Heart left ventricle (tissue), 16 donors: ENCODE measurements around the gene OR2H2. TPM values are rescaled to one million over a fixed set of nuclear protein-coding genes. Genes with fewer than 3 reads are reported as not detected.

ENCODE experiments used
- ATAC-seq, 4 donors: fragments of 200-7000 bp; cut with Tn5 transposase; one replicate each; pipeline ENCODE4 v1.9.1; 2020 to 2022; ENCODE audit warnings: moderate library complexity in 4 of 4, mild to moderate bottlenecking in 3 of 4, moderate number of reproducible peaks in 1 of 4
- DNase-seq, 5 donors: peaks; one replicate each; pipeline ENCODE4 v3.0.0-alpha.2; 2020
- H3K27ac ChIP-seq, 12 donors: fragments of 200-600 bp; sonication (generic) in 4 of 12; one replicate each; pipeline versions ENCODE4 v1.5.0 to v1.8.0; 2016 to 2022; ENCODE audit warnings: mild to moderate bottlenecking in 2 of 12
- H3K27me3 ChIP-seq, 9 donors: fragments of 200-600 bp; sonication (generic) in 2 of 9; one replicate each; pipeline versions ENCODE4 v1.5.1 to v1.8.0; 2016 to 2022; ENCODE audit warnings: mild to moderate bottlenecking in 3 of 9
- H3K36me3 ChIP-seq, 9 donors: fragments of 200-600 bp; sonication (generic) in 2 of 9; one replicate each; pipeline versions ENCODE4 v1.5.0 to v1.8.0; 2018 to 2022; ENCODE audit warnings: mild to moderate bottlenecking in 2 of 9
- H3K4me1 ChIP-seq, 12 donors: fragments of 200-600 bp; sonication (generic) in 4 of 12; one replicate each; pipeline versions ENCODE4 v1.5.0 to v1.8.0; 2016 to 2022; ENCODE audit warnings: mild to moderate bottlenecking in 3 of 12
- H3K4me3 ChIP-seq, 12 donors: fragments of 200-600 bp; sonication (generic) in 4 of 12; one replicate each; pipeline versions ENCODE4 v1.5.0 to v1.8.0; 2017 to 2022; ENCODE audit warnings: mild to moderate bottlenecking in 9 of 12, moderate library complexity in 4 of 12
- H3K9me3 ChIP-seq, 12 donors: fragments of 200-600 bp; sonication (generic) in 4 of 12; one replicate each; pipeline versions ENCODE4 v1.5.0 to v1.8.0; 2016 to 2022; ENCODE audit warnings: mild to moderate bottlenecking in 1 of 12
- POLR2A ChIP-seq, 2 donors: fragments of 450-650 bp; IDR thresholded peaks; one replicate each; pipeline ENCODE4 v1.6.1; 2017; ENCODE audit warnings: antibody characterized with exemption in 2 of 2, mild to moderate bottlenecking in 2 of 2, moderate library complexity in 2 of 2
- WGBS, 4 donors: extraction: QIAGEN DNeasy Blood & Tissue Kit in 2 of 4; methylation state at CpG; one replicate each; pipeline versions ENCODE4 v1.1.5 to v1.1.7; 2013 to 2018; 5-methylcytosine and 5-hydroxymethylcytosine counted together
- intact Hi-C, 10 donors: fragments of 100-400 bp; cut with DNase I; formaldehyde crosslinking; loops; one replicate each; pipeline versions ENCODE4 v1.11.1 to v1.14.2; 2022
- polyA plus RNA-seq, 2 donors: library from polyadenylated mRNA; stranded (reverse); fragments of 200-250 nt; gene quantifications; one replicate each; pipeline ENCODE4 v1.2.3, GENCODE V29; 2013
- total RNA-seq, 9 donors: library from RNA; depleted of rRNA in 2 of 9; stranded (reverse); fragments of >200 nt in 2 of 9; fragmentation: NEBNext Ultra II Directional in 3 of 9; extraction: Animal tissue kit (Norgen Biotek cat#: 25700) in 3 of 9; gene quantifications; one replicate each; pipeline versions ENCODE4 v1.1.0 to v1.2.4, GENCODE V29; 2016 to 2023
- TF ChIP-seq, protein P1 (sequence below), 12 donors: fragments of 200-600 bp; sonication (generic) in 4 of 12; IDR thresholded peaks; one replicate each; pipeline versions ENCODE4 v1.5.0 to v1.8.0; 2018 to 2022; ENCODE audit warnings: antibody characterized with exemption in 12 of 12, mild to moderate bottlenecking in 5 of 12
- donor health status: ischemic (EF 13 %, LVEDD 7.1; RV severe dilation, severe dysfunction).
- donor health status: healthy with polysubstance abuse.
- donor health status: DM: no; HTN: yes; CAD: no.
- donor health status: DM: no; HTN: no; CAD: no.
- donor health status: ischemic (EF 25% LVEDD 6.9; RV normal size, moderate dysfunction).
- donor health status: ischemic (EF 25% LVEDD 5.7; RV mildly dilated, moderate dysfunction).
- donor health status: healthy.
- donor health status: DM: yes; HTN: yes; CAD: no.
- donor health status: ischemic (EF 35%, LVEDD 5.7; RV mildly dilated, moderate dysfunction).
- donor health status: nonischemic (EF 11% LVEDD 7.7; RV severe dilation, severe dysfunction).
- donor health status: DM: yes; HTN: yes; CAD: no.
- donor health status: PGD.
- donor health status: ischemic (EF 29% LVEDD 5.4; RV normal size, mild dysfunction).
- donor health status: nonischemic (EF 23%, LVEDD 6.1; RV moderate dilation, normal function).

Gene OR2H2
- total and polyA plus RNA-seq, 11 donors = not detected

DNA sequence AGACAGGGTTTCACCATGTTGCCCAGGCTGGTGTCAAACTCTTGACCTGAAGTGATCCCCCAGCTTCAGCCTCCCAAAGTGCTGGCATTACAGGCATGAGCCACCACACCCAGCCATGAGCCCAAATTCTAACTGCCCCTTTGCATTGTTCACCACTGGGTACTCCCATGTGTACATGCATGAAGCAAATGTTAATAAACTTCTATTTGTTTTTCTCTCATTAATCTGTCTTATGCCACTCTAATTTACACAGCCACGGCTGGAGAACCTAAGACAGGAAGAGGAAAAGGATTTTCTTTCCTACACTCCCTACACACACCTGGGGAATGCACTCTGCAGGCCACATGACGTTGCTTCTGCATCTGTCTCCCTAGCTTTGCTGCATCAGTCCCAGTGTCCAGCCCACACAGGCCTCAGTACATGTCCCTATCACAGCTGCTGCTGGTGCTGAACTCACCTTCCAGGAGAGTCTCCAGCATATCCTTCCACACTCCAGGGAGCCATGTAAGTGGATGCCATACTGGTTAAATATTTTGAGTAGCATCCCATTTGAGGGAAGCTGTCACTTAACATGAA is 13.3 kb downstream of the OR2H2 start:
- WGBS, 4 donors = 52 to 68% (median 63%) methylated on average over 2 of the region's 2 CpGs
- DNase-seq = no peak

DNA sequence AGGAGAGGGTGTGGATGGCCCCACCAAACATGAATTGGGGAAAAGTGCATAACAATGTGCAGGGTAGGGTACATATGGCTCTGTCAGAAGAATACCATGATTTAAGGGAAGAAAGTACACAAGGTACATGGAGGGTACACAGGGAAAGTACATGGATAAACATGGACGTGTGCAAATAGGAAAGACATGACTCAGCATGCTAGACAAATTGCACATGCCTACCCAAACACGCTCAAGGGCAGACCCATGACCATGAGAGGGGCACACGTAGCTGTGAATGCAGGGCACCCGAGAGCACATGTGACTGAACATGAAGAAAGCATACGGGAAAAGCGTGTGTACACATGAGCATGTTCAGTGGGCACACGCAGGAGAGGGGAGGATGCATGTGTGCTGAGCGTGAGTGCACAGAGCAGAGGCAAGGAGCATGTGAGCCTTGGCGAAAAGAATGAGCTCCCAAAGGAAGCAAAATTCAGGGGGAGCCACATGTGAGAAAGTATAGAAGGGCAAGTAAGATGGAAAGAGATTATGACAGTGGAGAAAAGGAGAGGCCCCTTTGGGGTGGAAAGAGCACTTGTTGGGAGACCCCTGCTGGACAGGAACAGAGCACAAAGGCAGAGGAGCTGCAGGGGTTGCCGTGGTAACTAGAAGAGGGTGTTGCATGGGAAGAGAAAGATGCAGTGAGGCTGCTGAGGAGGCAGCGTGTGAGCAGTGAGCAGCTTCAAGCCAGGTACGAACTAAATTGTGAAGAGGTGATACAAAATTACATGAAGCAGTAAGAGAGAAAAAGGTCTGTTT is 17.8 kb downstream of the OR2H2 start:
- TF ChIP-seq, protein P1, sequence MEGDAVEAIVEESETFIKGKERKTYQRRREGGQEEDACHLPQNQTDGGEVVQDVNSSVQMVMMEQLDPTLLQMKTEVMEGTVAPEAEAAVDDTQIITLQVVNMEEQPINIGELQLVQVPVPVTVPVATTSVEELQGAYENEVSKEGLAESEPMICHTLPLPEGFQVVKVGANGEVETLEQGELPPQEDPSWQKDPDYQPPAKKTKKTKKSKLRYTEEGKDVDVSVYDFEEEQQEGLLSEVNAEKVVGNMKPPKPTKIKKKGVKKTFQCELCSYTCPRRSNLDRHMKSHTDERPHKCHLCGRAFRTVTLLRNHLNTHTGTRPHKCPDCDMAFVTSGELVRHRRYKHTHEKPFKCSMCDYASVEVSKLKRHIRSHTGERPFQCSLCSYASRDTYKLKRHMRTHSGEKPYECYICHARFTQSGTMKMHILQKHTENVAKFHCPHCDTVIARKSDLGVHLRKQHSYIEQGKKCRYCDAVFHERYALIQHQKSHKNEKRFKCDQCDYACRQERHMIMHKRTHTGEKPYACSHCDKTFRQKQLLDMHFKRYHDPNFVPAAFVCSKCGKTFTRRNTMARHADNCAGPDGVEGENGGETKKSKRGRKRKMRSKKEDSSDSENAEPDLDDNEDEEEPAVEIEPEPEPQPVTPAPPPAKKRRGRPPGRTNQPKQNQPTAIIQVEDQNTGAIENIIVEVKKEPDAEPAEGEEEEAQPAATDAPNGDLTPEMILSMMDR (IDR thresholded peaks at IDR 0.05) = no peak
- no peak for TF ChIP-seq POLR2A (IDR thresholded peaks at IDR 0.05)
- Histone ChIP-seq H3K4me1 (no peaks in the 10 kb centered on the region), H3K4me3 (no peak overlapping the region), H3K27ac (no peak overlapping the region), H3K27me3 (no peaks in the 10 kb centered on the region), H3K36me3 (peaks cover 0 to 61% (median 54%) of the 10 kb centered on the region in 9 donors), H3K9me3 (no peaks in the 10 kb centered on the region)
- DNase-seq (no peak), ATAC-seq (no peak)
- intact Hi-C loops = no loop called here
- 86% methylated on average over 12 of the region's 12 CpGs for WGBS, 4 donors

More for the DNA sequence above, 13.3 kb downstream of the OR2H2 start:
- TF ChIP-seq POLR2A (IDR thresholded peaks at IDR 0.05) = no peak
- TF ChIP-seq, protein P1 (IDR thresholded peaks at IDR 0.05) = no peak
- no peak for ATAC-seq
- no peak overlapping the region for H3K4me3 ChIP-seq
- H3K36me3 ChIP-seq = peaks cover 0 to 16% (median 10%) of the 10 kb centered on the region in 9 donors
- H3K27ac ChIP-seq = no peak overlapping the region
- peaks cover 0 to 5% (median 0%) of the 10 kb centered on the region in 12 donors for H3K4me1 ChIP-seq
- H3K9me3 ChIP-seq = no peaks in the 10 kb centered on the region
- H3K27me3 ChIP-seq = no peaks in the 10 kb centered on the region
- intact Hi-C loops = no loop called here

DNA sequence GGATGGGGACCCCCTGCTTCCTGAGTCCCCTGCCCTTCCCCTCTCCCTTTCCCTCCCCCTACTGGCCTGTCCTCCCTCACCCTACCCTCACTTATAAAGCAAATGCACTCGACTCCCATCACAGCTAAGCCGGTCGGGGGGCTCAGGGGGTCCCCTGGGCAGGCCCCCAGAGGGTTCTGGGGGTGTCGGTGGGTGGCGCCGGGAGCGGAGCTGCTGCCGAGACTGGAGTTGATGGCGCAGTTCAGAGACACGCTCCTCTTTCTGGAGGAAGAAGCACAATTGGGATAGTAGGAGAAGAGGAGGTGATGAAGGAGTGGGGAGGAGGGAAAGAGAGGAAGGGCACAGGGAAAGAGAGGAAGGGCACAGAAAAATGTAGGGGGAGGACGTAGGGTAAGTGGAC is 18.5 kb downstream of the OR2H2 start:
- Histone ChIP-seq H3K36me3 (peaks cover 0 to 68% (median 59%) of the 10 kb centered on the region in 9 donors), H3K27me3 (no peaks in the 10 kb centered on the region), H3K4me1 (no peaks in the 10 kb centered on the region), H3K9me3 (no peaks in the 10 kb centered on the region), H3K4me3 (no peak overlapping the region), H3K27ac (no peak overlapping the region)
- TF ChIP-seq, protein P1 (IDR thresholded peaks at IDR 0.05) = no peak
- TF ChIP-seq POLR2A (IDR thresholded peaks at IDR 0.05) = no peak
- ATAC-seq (no peak), DNase-seq (no peak)
- WGBS, 4 donors = 91 to 94% (median 92%) methylated on average over 11 of the region's 11 CpGs
- intact Hi-C loops = no loop called here

DNA sequence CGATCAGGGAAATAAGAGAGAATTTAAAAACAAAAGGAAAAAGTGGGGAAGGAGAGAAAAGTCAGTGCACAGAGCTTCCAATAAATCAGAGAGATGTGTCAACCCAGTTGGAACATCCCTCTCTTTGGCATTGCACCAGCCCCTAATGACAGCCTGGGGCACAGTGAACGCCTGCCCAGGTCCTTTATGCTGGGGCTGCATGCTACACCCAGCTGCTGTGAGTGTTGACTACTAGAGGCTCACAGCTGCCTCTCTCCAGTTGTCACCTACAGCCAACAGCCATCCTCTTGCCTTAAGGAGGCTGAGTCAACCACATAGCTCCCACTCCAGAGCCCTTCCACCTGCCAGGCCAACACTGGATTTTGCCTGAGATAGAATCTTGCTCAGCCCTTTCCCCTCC is 19.0 kb downstream of the OR2H2 start:
- no peaks in the 10 kb centered on the region for H3K27me3 ChIP-seq
- 91 to 95% (median 94%) methylated on average over 2 of the region's 2 CpGs for WGBS, 4 donors
- H3K4me3 ChIP-seq = no peak overlapping the region
- H3K4me1 ChIP-seq = no peaks in the 10 kb centered on the region
- no peak overlapping the region for H3K27ac ChIP-seq
- H3K9me3 ChIP-seq = no peaks in the 10 kb centered on the region
- no peak for TF ChIP-seq POLR2A (IDR thresholded peaks at IDR 0.05)
- intact Hi-C loops = no loop called here
- ATAC-seq (no peak), DNase-seq (no peak)
- H3K36me3 ChIP-seq = peaks cover 0 to 72% (median 64%) of the 10 kb centered on the region in 9 donors
